HUES6 (cell line): Measurements from ENCODE around the gene PPP2R3A.
"Not testable (repeated sequence)": the region's sequence is repeated elsewhere in the genome, so short reads cannot be mapped to it uniquely, and the experiment has no call there.

Source experiments
- H3K27ac ChIP-seq: 2 replicates; pipeline ENCODE4 v1.7.0; 2013; ENCODE audit warnings: low read depth, mild to moderate bottlenecking, low read length, inconsistent platforms
- H3K27me3 ChIP-seq: 2 replicates; pipeline ENCODE4 v1.6.1; 2013; ENCODE audit warnings: low read length; ENCODE audit not compliant: control insufficient read depth, insufficient read depth
- H3K36me3 ChIP-seq: 2 replicates; pipeline ENCODE4 v1.6.1; 2013; ENCODE audit warnings: low read length; ENCODE audit not compliant: control insufficient read depth, insufficient read depth
- H3K4me1 ChIP-seq: 2 replicates; pipeline ENCODE4 v1.6.1; 2013; ENCODE audit warnings: low read length; ENCODE audit not compliant: control insufficient read depth, insufficient read depth
- H3K4me3 ChIP-seq: 2 replicates; pipeline ENCODE4 v1.5.1; 2013; ENCODE audit warnings: low read depth, low read length
- H3K9ac ChIP-seq: one replicate; pipeline ENCODE4 v1.6.1; 2013; ENCODE audit warnings: mild to moderate bottlenecking, low read length
- H3K9me3 ChIP-seq: 2 replicates; pipeline ENCODE4 v1.6.1; 2013; ENCODE audit warnings: low read depth, low read length; ENCODE audit not compliant: control insufficient read depth, insufficient read depth

The PPP2R3A gene

DNA sequence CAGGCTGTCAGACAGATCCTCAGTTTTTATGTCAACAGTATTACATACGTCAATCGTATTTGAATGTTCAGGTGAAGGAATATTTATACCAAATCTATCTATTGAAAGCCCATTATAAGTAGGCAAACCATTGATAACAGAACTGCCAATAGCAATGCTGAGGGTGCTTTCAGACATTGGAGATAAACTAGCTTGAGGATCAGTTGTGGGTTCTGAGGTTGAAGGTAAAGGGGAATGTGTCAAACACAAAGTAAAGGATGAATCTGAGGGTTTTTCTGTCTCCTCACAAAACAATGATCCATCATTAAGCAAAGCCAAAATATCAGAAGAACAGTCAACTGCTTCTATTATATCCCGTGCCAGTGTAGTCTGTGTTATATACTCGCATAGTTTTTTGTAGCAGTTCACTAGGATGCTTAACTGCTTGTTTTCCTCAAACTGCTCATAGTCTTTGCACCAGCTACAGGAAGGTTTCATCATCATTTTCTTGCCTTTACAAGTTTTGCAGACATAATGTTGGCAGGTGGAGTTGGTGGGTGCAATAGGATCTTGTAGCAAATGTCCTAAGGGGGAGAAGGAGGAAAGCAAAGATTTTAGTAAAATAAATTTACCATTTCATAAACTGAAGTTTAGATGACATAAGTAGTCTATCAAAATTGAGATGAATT, 186.8 kb downstream of the PPP2R3A start:
- Histone ChIP-seq H3K4me3 (no peak overlapping the region), H3K27me3 (no peaks in the 10 kb centered on the region), H3K4me1 (no peaks in the 10 kb centered on the region; the same call in 1 of the 2 replicates), H3K9me3 (no peaks in the 10 kb centered on the region), H3K36me3 (peaks cover 25% of the 10 kb centered on the region), H3K27ac (no peak overlapping the region), H3K9ac (no peak overlapping the region)

DNA sequence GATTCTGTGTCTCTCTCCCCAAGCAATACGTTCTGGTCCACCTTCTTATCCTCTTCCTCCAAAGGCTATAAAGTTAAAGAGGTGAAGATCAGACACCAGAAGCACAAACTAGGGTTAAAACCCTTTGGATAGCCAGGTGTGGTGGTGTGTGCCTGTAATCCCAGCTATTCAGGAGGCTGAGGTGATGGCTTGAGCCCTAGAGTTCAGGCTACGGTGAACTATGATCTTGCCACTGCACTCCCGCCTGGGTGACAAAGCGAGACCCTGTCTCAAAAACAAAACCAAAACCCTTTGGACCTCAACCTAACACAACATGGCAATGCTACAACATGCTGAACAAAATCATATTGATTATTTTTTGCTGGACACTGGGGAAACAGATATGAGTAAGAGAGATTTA, 187.4 kb downstream of the PPP2R3A start:
- H3K9me3 ChIP-seq, result no peaks in the 10 kb centered on the region
- peaks cover 25% of the 10 kb centered on the region for H3K36me3 ChIP-seq
- no peaks in the 10 kb centered on the region for H3K4me1 ChIP-seq
- no peak overlapping the region for H3K4me3 ChIP-seq
- H3K27me3 ChIP-seq, result no peaks in the 10 kb centered on the region
- H3K27ac ChIP-seq, result no peak overlapping the region
- H3K9ac ChIP-seq, result no peak overlapping the region

DNA sequence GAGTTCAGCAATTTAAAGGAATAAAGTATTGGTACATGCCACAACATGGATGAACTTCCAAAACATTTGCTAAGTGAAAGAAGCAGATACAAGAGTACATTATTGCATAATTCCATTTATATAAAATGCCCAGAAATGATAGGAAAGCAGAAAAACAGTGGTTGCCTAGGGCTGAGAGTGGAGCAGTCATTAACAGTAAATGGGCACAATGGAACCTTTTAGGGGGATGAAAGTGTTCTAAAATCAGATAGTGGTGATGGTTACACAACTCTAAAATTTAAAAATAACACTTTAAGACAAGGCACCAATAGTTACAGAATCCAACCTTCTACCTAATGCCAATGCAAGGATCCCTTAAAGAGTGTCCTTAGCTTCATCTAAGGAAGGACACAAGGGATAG, 196.0 kb downstream of the PPP2R3A start:
- peaks cover 5% of the 10 kb centered on the region; the same call in 1 of the 2 replicates for H3K9me3 ChIP-seq
- no peak overlapping the region for H3K27ac ChIP-seq
- H3K9ac ChIP-seq, result no peak overlapping the region
- H3K36me3 ChIP-seq, result no peaks in the 10 kb centered on the region
- no peaks in the 10 kb centered on the region for H3K27me3 ChIP-seq
- no peak overlapping the region for H3K4me3 ChIP-seq
- peaks cover 7% of the 10 kb centered on the region; the same call in 1 of the 2 replicates for H3K4me1 ChIP-seq

DNA sequence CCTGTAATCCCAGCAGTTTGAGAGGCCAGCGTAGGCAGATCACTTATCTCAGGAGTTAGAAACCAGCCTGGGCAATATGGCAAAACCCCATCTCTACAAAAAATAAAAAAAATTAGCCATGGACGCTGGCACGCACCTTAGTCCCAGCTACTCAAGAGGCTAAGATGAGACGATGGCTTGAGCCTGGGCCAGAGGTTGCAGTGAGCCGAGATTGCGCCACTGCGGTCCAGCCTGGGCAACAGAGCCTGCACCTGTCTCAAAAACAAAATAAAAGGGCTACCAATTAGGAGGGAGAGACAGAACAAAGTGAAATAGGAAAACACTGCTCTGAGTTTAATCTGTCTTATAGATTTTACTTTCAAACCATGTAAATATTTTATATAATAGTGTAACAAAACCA, 196.8 kb downstream of the PPP2R3A start:
- Histone ChIP-seq H3K9ac (no peak overlapping the region), H3K4me3 (no peak overlapping the region), H3K27ac (no peak overlapping the region), H3K36me3 (no peaks in the 10 kb centered on the region), H3K27me3 (no peaks in the 10 kb centered on the region), H3K9me3 (peaks cover 5% of the 10 kb centered on the region; the same call in 1 of the 2 replicates), H3K4me1 (peaks cover 7% of the 10 kb centered on the region; the same call in 1 of the 2 replicates)

DNA sequence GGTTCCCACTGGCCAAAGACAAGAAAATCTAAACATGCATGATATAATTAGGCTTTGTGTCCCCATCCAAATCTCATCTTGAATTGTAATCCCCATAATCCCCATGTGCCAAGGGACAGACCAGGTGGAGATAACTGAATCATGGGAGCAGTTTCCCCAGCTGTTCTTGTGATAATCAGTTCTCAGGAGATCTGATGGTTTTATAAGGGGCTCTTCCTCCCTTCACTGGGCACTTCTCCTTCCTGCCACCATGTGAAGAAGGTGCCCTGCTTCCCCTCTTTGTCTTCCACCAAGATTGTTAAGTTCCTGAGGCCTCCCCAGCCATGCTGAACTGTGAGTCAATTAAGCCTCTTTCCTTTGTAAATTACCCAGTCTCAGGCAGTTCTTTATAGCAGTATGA, 198.1 kb downstream of the PPP2R3A start:
- not testable (repeated sequence) for H3K27me3 ChIP-seq, H3K9ac ChIP-seq, H3K9me3 ChIP-seq, H3K4me3 ChIP-seq, H3K27ac ChIP-seq, H3K4me1 ChIP-seq, H3K36me3 ChIP-seq

DNA sequence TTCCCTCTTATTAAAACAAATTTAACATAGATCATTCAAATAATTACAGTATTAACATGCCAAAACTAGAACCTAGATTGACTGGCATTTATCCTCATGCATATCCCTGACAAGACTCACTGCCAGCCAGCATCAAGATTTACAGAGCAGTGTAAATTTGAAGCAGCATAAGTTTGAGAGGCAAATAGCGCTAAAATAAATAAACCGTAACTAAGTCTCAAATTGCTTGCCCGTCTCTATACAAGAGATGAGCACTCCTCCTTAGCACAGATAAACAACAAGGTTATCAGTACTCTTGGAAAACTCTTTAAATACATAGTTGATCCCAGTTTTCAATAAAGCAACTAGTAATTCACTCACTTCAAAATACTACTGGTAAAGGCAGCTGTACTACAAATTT, 201.0 kb downstream of the PPP2R3A start:
- Histone ChIP-seq H3K36me3 (no peaks in the 10 kb centered on the region), H3K9ac (no peak overlapping the region), H3K27ac (no peak overlapping the region), H3K9me3 (no peaks in the 10 kb centered on the region), H3K4me1 (peaks cover 11% of the 10 kb centered on the region), H3K4me3 (no peak overlapping the region), H3K27me3 (no peaks in the 10 kb centered on the region)

DNA sequence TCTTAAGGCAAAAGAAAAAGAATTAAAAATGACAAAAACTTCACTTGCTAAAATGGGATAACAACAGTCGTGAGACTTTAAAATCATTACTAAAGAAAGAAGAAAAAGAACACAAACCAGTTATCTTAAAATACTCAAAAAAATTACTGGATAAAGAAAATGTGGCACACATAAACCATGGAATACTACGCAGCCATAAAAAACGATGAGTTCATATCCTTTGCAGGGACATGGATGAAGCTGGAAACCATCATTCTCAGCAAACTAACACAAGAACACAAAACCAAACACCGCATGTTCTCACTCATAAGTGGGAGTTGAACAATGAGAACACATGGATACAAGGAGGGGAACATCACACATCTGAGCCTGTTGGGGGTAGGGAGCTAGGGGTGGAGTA, 202.7 kb downstream of the PPP2R3A start:
- H3K27me3 ChIP-seq, H3K9me3 ChIP-seq, H3K36me3 ChIP-seq, H3K9ac ChIP-seq, H3K27ac ChIP-seq, H3K4me3 ChIP-seq: not testable (repeated sequence)
- H3K4me1 ChIP-seq, result peaks cover 12% of the 10 kb centered on the region

DNA sequence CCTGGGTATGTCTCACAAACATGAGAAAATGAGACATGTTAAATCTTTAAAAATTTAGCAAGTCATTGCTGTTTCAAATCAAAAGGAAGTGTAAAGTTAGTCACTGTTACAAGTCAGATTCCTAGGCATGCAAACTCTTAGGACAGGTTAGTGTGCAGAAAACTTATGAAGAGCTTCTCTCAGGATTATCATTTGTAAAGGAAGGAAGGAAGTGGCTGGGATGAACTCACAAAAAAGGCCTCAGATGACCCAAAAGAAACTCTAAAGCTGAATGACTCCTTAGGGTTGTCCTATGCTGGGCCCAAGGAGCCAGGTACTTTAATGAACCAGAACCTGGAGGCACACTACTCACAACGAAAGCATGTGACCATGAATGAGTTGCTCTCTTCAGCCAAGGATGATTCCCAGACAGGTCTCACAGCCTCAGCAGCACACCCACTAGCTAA, 205.6 kb downstream of the PPP2R3A start:
- Histone ChIP-seq H3K27ac (no peak overlapping the region), H3K36me3 (no peaks in the 10 kb centered on the region), H3K9me3 (no peaks in the 10 kb centered on the region), H3K27me3 (no peaks in the 10 kb centered on the region), H3K4me1 (peaks cover 5% of the 10 kb centered on the region), H3K4me3 (no peak overlapping the region), H3K9ac (no peak overlapping the region)

DNA sequence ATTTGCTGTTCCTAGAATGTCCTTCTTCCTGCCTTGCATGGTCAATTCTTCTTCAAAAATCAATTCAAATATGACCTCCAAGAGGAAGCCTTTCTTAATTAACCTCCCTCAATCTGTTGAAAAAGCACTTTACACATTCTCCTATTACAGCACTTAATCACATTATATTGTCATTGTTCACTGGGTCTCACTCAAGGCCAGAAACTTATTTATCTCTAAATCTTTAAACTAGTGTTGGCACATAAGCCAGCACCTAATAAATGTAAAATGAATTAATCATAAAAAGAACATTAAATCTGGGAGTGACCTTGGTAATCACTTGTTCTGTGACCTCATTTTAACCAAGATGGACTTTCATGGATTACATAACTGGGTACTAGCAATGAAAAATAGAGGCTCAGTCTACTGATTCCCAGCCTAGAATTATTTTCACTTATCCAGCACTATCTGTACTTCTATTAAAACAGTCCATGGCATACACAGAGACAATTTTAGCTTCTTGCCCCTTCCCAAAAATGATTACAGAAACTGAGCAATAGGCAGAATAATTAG, 208.5 kb downstream of the PPP2R3A start:
- Histone ChIP-seq H3K4me3 (no peak overlapping the region), H3K27me3 (no peaks in the 10 kb centered on the region), H3K4me1 (peaks cover 5% of the 10 kb centered on the region), H3K36me3 (no peaks in the 10 kb centered on the region), H3K9me3 (no peaks in the 10 kb centered on the region), H3K9ac (no peak overlapping the region), H3K27ac (no peak overlapping the region)

DNA sequence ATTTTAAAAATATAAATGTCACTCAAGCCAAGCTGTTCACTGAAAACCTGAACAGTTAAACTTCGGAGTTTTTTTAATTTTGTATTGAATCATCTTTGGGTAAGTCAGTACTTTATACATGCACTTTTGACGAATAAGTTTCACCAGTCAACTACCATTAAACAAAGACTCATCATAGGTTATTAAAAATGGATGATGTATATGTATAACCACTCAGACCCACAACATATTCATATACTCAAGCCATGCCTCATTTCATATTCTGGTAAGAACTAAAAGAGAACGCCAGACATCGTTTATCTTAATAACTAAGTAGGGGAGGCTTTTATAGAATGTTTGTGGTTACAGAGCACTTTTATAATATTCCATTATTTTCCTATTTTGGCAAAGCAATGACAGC, 212.3 kb downstream of the PPP2R3A start:
- Histone ChIP-seq H3K36me3 (no peaks in the 10 kb centered on the region), H3K9ac (no peak overlapping the region), H3K4me3 (no peak overlapping the region)

DNA sequence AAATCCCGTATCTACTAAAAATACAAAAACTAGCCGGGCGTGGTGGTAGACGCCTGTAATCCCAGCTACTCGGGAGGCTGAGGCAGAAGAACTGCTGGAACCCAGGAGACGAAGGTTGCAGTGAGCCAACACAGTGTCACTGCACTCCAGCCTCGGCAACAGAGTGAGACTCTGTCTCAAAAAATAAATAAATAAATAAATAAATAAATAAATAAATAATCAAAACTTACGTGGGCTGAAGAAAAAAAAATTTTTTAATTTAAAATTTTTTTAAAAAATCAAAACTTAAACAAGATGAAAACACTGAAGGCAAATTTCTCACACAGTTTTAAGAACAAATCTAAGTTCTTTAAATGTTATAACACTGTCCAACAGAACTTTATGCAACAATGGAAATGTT, 216.2 kb downstream of the PPP2R3A start:
- no peak overlapping the region for H3K9ac ChIP-seq
- H3K27ac ChIP-seq, result no peak overlapping the region
- no peaks in the 10 kb centered on the region for H3K27me3 ChIP-seq
- no peak overlapping the region for H3K4me3 ChIP-seq
- 0 out of 2 replicates have a peak, but pooled peaks cover 3% of the 10 kb centered on the region for H3K4me1 ChIP-seq
- no peaks in the 10 kb centered on the region for H3K9me3 ChIP-seq
- no peaks in the 10 kb centered on the region for H3K36me3 ChIP-seq

More for the DNA sequence above, 212.3 kb downstream of the PPP2R3A start:
- Histone ChIP-seq H3K27me3 (no peaks in the 10 kb centered on the region), H3K9me3 (no peaks in the 10 kb centered on the region), H3K4me1 (0 out of 2 replicates have a peak, but pooled peaks cover 3% of the 10 kb centered on the region), H3K27ac (no peak overlapping the region)
